Measurements from ENCODE around the gene SH2D1A.

The SH2D1A gene

DNA sequence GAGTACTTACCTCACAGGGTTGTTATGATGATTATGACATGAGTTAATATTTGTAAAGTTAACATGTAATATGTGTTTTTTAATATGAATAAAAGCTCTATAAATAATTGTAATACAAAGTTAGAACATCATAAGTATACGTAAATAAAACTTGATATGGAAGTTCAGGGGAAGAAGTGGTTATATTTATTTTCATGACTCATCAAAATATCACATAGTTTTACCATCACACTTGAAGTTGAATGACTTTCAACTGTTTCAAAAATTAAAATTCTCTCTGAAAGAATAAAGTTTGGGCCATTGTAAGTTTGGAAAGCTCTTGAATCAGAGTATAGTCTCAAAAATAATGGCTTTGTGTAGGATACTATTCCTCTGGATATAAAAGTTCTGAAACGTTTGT is 8.3 kb downstream of the SH2D1A start:
- no peak overlapping the region for H3K23ac ChIP-seq (ENCODE audit: low read length in 2 of 2)
- H3K18ac ChIP-seq (ENCODE audit: low read depth in 1 of 2, low read length in 2 of 2) = no peak overlapping the region
- no peak overlapping the region for H4K91ac ChIP-seq (ENCODE audit: low read length)
- H3K4me3 ChIP-seq (ENCODE audit: insufficient read depth in 1 of 2, low read depth in 1 of 2, low read length in 2 of 2) = no peak overlapping the region
- H3K27ac ChIP-seq (ENCODE audit: low read length, poor library complexity, severe bottlenecking) = no peak overlapping the region
- H3K27me3 ChIP-seq (ENCODE audit: control insufficient read depth in 1 of 2, insufficient read depth in 1 of 2, low read length in 2 of 2) = no peaks in the 10 kb centered on the region
- no peak for DNase-seq
- no peak overlapping the region for H3K9ac ChIP-seq (ENCODE audit: low read length)
- H3K9me3 ChIP-seq (ENCODE audit: control insufficient read depth, low read length) = no peaks in the 10 kb centered on the region
- H2BK12ac ChIP-seq (ENCODE audit: low read length in 2 of 2) = no peak overlapping the region
- H3K4ac ChIP-seq (ENCODE audit: low read depth in 1 of 2, low read length in 2 of 2) = no peak overlapping the region
- H3K14ac ChIP-seq (ENCODE audit: low read length in 2 of 2) = no peak overlapping the region
- H2BK5ac ChIP-seq (ENCODE audit: low read depth, low read length, poor library complexity, severe bottlenecking) = no peak overlapping the region
- H2BK15ac ChIP-seq (ENCODE audit: low read depth, poor library complexity, severe bottlenecking) = no peak overlapping the region
- H3K4me2 ChIP-seq (ENCODE audit: low read length, poor library complexity, severe bottlenecking) = no peak overlapping the region
- H3K79me1 ChIP-seq (replicated peaks; ENCODE audit: low read length, poor library complexity, severe bottlenecking) = no peaks in the 10 kb centered on the region
- 83% methylated on average over 1 of the region's 2 CpGs for WGBS
- H3K4me1 ChIP-seq (ENCODE audit: control insufficient read depth, insufficient read depth, low read depth, low read length) = no peaks in the 10 kb centered on the region
- H3K36me3 ChIP-seq (ENCODE audit: control insufficient read depth in 1 of 2, insufficient read depth in 2 of 2, low read depth in 1 of 2, low read length in 2 of 2) = no peaks in the 10 kb centered on the region
- no peak overlapping the region for H2AK5ac ChIP-seq (ENCODE audit: low read length, severe bottlenecking)
- H2AFZ ChIP-seq (ENCODE audit: low read depth, low read length) = no peak overlapping the region
- no peak overlapping the region for H4K8ac ChIP-seq (ENCODE audit: low read length)
- H2BK120ac ChIP-seq (ENCODE audit: low read depth, low read length) = no peak overlapping the region

DNA sequence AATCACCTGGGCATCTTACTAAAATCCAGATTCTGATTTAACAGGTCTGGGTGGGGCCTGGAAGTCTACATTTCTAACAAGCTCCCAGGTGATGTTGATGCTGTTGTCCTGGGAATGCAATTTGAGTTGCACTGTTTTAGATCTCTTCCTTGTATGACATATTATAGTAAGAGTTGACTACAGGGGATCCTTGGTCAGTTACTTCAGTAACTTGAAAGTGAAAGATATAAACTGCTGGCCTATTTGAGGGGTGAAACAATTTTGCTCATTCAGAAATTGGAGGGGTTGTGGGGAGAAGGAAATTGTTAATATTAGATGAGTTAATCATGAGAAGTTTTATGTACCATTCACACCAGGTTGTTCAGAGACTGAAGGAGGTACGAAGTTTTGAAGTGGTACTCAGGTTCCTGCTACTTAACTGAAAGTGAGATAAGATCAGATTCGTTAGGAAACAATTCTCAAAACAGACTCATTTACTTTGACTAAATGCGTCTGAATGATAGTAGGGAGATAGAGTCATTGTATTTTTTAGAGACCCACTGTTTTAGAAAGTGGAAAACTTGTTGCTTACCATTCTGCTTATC is 12.5 kb downstream of the SH2D1A start:
- H3K4ac ChIP-seq (ENCODE audit: low read depth in 1 of 2, low read length in 2 of 2) = no peak overlapping the region
- H2BK5ac ChIP-seq (ENCODE audit: low read depth, low read length, poor library complexity, severe bottlenecking) = no peak overlapping the region
- no peak overlapping the region for H3K18ac ChIP-seq (ENCODE audit: low read depth in 1 of 2, low read length in 2 of 2)
- no peak overlapping the region for H2BK12ac ChIP-seq (ENCODE audit: low read length in 2 of 2)
- WGBS = 75% methylated on average over 1 of the region's 3 CpGs
- no peak overlapping the region for H3K4me2 ChIP-seq (ENCODE audit: low read length, poor library complexity, severe bottlenecking)
- H2AK5ac ChIP-seq (ENCODE audit: low read length, severe bottlenecking) = no peak overlapping the region
- H3K4me1 ChIP-seq (ENCODE audit: control insufficient read depth, insufficient read depth, low read depth, low read length) = no peaks in the 10 kb centered on the region
- no peak overlapping the region for H4K91ac ChIP-seq (ENCODE audit: low read length)
- H2AFZ ChIP-seq (ENCODE audit: low read depth, low read length) = no peak overlapping the region
- H4K8ac ChIP-seq (ENCODE audit: low read length) = no peak overlapping the region
- no peak overlapping the region for H3K4me3 ChIP-seq (ENCODE audit: insufficient read depth in 1 of 2, low read depth in 1 of 2, low read length in 2 of 2)
- H3K9ac ChIP-seq (ENCODE audit: low read length) = no peak overlapping the region
- no peaks in the 10 kb centered on the region for H3K79me1 ChIP-seq (replicated peaks; ENCODE audit: low read length, poor library complexity, severe bottlenecking)
- no peaks in the 10 kb centered on the region for H3K9me3 ChIP-seq (ENCODE audit: control insufficient read depth, low read length)
- H2BK15ac ChIP-seq (ENCODE audit: low read depth, poor library complexity, severe bottlenecking) = no peak overlapping the region
- no peak overlapping the region for H3K14ac ChIP-seq (ENCODE audit: low read length in 2 of 2)
- no peak overlapping the region for H3K27ac ChIP-seq (ENCODE audit: low read length, poor library complexity, severe bottlenecking)
- no peaks in the 10 kb centered on the region for H3K27me3 ChIP-seq (ENCODE audit: control insufficient read depth in 1 of 2, insufficient read depth in 1 of 2, low read length in 2 of 2)
- H3K36me3 ChIP-seq (ENCODE audit: control insufficient read depth in 1 of 2, insufficient read depth in 2 of 2, low read depth in 1 of 2, low read length in 2 of 2) = no peaks in the 10 kb centered on the region
- no peak overlapping the region for H3K23ac ChIP-seq (ENCODE audit: low read length in 2 of 2)
- H2BK120ac ChIP-seq (ENCODE audit: low read depth, low read length) = no peak overlapping the region
- no peak for DNase-seq

DNA sequence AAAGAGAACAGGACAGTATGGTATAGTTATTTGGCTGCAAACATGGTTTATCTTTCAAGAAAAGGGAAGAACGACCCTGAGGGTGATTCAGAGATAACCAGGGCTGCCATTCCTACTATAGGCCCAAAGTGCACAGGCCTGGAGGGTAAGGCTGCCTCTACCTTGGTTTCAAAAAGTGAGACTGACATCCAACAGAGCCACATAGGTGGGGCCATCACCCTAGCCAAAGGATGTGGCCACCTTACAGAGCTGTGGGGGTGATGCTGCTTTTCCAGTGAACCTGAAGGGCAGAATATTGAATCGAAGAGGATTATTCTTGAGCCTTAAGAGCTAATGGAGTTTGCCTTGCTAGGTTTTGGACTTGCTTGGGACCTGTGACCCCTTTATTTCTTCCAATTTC is 15.7 kb downstream of the SH2D1A start:
- Histone ChIP-seq H3K23ac (ENCODE audit: low read length in 2 of 2) (no peak overlapping the region), H2AFZ (ENCODE audit: low read depth, low read length) (no peak overlapping the region), H2BK120ac (ENCODE audit: low read depth, low read length) (no peak overlapping the region), H2BK5ac (ENCODE audit: low read depth, low read length, poor library complexity, severe bottlenecking) (no peak overlapping the region), H4K8ac (ENCODE audit: low read length) (no peak overlapping the region), H3K4me1 (ENCODE audit: control insufficient read depth, insufficient read depth, low read depth, low read length) (no peaks in the 10 kb centered on the region), H3K4me3 (ENCODE audit: insufficient read depth in 1 of 2, low read depth in 1 of 2, low read length in 2 of 2) (no peak overlapping the region), H3K36me3 (ENCODE audit: control insufficient read depth in 1 of 2, insufficient read depth in 2 of 2, low read depth in 1 of 2, low read length in 2 of 2) (no peaks in the 10 kb centered on the region), H3K79me1 (replicated peaks; ENCODE audit: low read length, poor library complexity, severe bottlenecking) (no peaks in the 10 kb centered on the region), H2BK12ac (ENCODE audit: low read length in 2 of 2) (no peak overlapping the region), H2AK5ac (ENCODE audit: low read length, severe bottlenecking) (no peak overlapping the region), H3K4ac (ENCODE audit: low read depth in 1 of 2, low read length in 2 of 2) (no peak overlapping the region), H3K27ac (ENCODE audit: low read length, poor library complexity, severe bottlenecking) (no peak overlapping the region), H3K27me3 (ENCODE audit: control insufficient read depth in 1 of 2, insufficient read depth in 1 of 2, low read length in 2 of 2) (no peaks in the 10 kb centered on the region), H2BK15ac (ENCODE audit: low read depth, poor library complexity, severe bottlenecking) (no peak overlapping the region), H4K91ac (ENCODE audit: low read length) (no peak overlapping the region), H3K18ac (ENCODE audit: low read depth in 1 of 2, low read length in 2 of 2) (no peak overlapping the region), H3K9me3 (ENCODE audit: control insufficient read depth, low read length) (no peaks in the 10 kb centered on the region), H3K4me2 (ENCODE audit: low read length, poor library complexity, severe bottlenecking) (no peak overlapping the region), H3K9ac (ENCODE audit: low read length) (no peak overlapping the region), H3K14ac (ENCODE audit: low read length in 2 of 2) (no peak overlapping the region)
- WGBS = 53% methylated on average over 1 of the region's 2 CpGs
- DNase-seq = no peak

DNA sequence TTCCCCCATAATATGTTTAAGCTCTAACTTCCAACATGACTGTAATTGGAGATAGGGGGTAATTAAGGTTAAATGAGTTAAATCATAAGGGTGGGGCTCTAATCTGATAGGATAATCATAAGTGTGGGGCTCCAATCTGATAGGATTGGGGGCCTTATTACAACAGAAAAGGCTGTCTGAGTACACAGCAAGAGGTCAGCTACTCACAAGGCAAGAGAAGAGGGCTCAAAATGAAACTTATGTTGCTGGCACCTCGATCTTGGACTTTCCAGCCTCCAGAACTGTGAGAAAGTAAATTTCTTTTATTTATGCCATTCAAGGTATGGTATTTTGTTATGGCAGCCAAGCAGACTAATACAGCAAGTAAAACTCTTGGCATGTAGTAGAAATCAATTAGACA is 16.4 kb downstream of the SH2D1A start:
- H3K18ac ChIP-seq (ENCODE audit: low read depth in 1 of 2, low read length in 2 of 2) = no peak overlapping the region
- H3K9me3 ChIP-seq (ENCODE audit: control insufficient read depth, low read length) = no peaks in the 10 kb centered on the region
- no peak overlapping the region for H3K9ac ChIP-seq (ENCODE audit: low read length)
- no peaks in the 10 kb centered on the region for H3K27me3 ChIP-seq (ENCODE audit: control insufficient read depth in 1 of 2, insufficient read depth in 1 of 2, low read length in 2 of 2)
- no peak overlapping the region for H3K23ac ChIP-seq (ENCODE audit: low read length in 2 of 2)
- no peak overlapping the region for H3K4me2 ChIP-seq (ENCODE audit: low read length, poor library complexity, severe bottlenecking)
- no peak overlapping the region for H3K27ac ChIP-seq (ENCODE audit: low read length, poor library complexity, severe bottlenecking)
- H4K91ac ChIP-seq (ENCODE audit: low read length) = no peak overlapping the region
- no peak overlapping the region for H2AK5ac ChIP-seq (ENCODE audit: low read length, severe bottlenecking)
- no peak overlapping the region for H3K4ac ChIP-seq (ENCODE audit: low read depth in 1 of 2, low read length in 2 of 2)
- H3K36me3 ChIP-seq (ENCODE audit: control insufficient read depth in 1 of 2, insufficient read depth in 2 of 2, low read depth in 1 of 2, low read length in 2 of 2) = no peaks in the 10 kb centered on the region
- H3K4me1 ChIP-seq (ENCODE audit: control insufficient read depth, insufficient read depth, low read depth, low read length) = no peaks in the 10 kb centered on the region
- no peak overlapping the region for H4K8ac ChIP-seq (ENCODE audit: low read length)
- H2BK15ac ChIP-seq (ENCODE audit: low read depth, poor library complexity, severe bottlenecking) = no peak overlapping the region
- H2AFZ ChIP-seq (ENCODE audit: low read depth, low read length) = no peak overlapping the region
- 33% methylated on average over 1 of the region's 1 CpG for WGBS
- H2BK120ac ChIP-seq (ENCODE audit: low read depth, low read length) = no peak overlapping the region
- H3K79me1 ChIP-seq (replicated peaks; ENCODE audit: low read length, poor library complexity, severe bottlenecking) = no peaks in the 10 kb centered on the region
- H3K14ac ChIP-seq (ENCODE audit: low read length in 2 of 2) = no peak overlapping the region
- H2BK5ac ChIP-seq (ENCODE audit: low read depth, low read length, poor library complexity, severe bottlenecking) = no peak overlapping the region
- no peak overlapping the region for H2BK12ac ChIP-seq (ENCODE audit: low read length in 2 of 2)
- H3K4me3 ChIP-seq (ENCODE audit: insufficient read depth in 1 of 2, low read depth in 1 of 2, low read length in 2 of 2) = no peak overlapping the region
- no peak for DNase-seq
